Astrocyte of the spinal cord (primary cell): ENCODE measurements around the gene SHB.
A peak's percentile ranks its signal among the peaks of the same experiment; 100 is the strongest.

Experiments
- DNase-seq: peaks from one replicate; pipeline ENCODE4 v3.0.0; 2011; ENCODE audit warnings: low read depth, low spot score
- H3K4me3 ChIP-seq: 2 replicates; pipeline ENCODE4 v1.5.1; 2011; ENCODE audit warnings: low read depth, mild to moderate bottlenecking, low read length, moderate library complexity
- in situ Hi-C: cut with HindIII; loops from 2 replicates; pipeline ENCODE4 v1.10.0; 2017; ENCODE audit warnings: low sequenced_read_pairs
- TF ChIP-seq, protein P1 (sequence below): IDR thresholded peaks from 2 replicates; pipeline ENCODE4 v1.5.1; 2012; ENCODE audit warnings: low read depth, mild to moderate bottlenecking, low read length, inconsistent platforms

The SHB gene

GRCh38 chr9:37936376-37936775, 132.7 kb downstream of the SHB start:
- DNase-seq = no peak
- TF ChIP-seq, protein P1, sequence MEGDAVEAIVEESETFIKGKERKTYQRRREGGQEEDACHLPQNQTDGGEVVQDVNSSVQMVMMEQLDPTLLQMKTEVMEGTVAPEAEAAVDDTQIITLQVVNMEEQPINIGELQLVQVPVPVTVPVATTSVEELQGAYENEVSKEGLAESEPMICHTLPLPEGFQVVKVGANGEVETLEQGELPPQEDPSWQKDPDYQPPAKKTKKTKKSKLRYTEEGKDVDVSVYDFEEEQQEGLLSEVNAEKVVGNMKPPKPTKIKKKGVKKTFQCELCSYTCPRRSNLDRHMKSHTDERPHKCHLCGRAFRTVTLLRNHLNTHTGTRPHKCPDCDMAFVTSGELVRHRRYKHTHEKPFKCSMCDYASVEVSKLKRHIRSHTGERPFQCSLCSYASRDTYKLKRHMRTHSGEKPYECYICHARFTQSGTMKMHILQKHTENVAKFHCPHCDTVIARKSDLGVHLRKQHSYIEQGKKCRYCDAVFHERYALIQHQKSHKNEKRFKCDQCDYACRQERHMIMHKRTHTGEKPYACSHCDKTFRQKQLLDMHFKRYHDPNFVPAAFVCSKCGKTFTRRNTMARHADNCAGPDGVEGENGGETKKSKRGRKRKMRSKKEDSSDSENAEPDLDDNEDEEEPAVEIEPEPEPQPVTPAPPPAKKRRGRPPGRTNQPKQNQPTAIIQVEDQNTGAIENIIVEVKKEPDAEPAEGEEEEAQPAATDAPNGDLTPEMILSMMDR = no peak
- in situ Hi-C loops = no loop called here
- H3K4me3 ChIP-seq = no peak overlapping the region

DNA sequence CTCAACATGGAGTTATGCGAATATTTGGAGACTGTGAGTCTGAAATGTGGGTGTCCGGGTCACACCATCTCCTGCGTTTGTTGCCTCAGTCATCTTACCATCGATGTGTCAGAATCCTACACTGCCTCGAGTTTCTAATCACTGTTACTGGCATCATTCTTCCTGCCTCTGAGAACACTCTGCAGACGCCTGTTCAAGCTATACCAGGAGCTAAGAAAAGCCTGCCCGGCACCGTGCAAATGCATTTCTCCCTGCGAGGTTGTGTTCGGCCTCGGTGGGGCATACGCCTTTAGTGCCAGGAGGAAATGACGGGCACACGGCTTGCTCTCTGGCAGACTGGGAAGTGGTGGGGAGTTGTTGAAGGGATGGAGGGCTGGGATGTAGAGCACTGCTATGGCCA, 133.9 kb downstream of the SHB start:
- in situ Hi-C loops = no loop called here
- no peak for DNase-seq
- H3K4me3 ChIP-seq = no peak overlapping the region
- TF ChIP-seq, protein P1 = no peak

DNA sequence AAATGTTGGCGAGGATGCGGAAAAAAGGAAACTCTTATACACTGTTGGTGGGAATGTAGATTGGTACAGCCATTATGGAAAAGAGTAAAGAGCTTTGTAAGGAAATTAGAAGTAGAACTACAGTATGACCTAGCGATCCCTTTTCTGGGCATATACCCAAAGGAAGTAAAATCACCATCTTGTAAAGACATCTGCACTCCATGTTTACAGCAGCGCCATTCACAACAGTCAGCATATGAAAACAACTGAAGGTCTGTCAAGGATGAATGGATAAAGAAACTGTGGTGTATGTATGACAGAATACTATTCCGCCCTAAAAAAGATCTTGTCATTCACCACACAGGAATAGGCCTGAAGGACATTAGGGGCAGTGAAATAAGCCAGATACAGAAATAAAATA, 137.4 kb downstream of the SHB start:
- H3K4me3 ChIP-seq = no peak overlapping the region
- DNase-seq = peak; percentile 29
- in situ Hi-C loops = no loop called here
- TF ChIP-seq, protein P1 = no peak

GRCh38 chr9:37929441-37929895, 139.6 kb downstream of the SHB start:
- TF ChIP-seq, protein P1 = no peak
- H3K4me3 ChIP-seq = no peak overlapping the region
- peak; percentile 82 for DNase-seq
- in situ Hi-C loops = no loop called here

DNA sequence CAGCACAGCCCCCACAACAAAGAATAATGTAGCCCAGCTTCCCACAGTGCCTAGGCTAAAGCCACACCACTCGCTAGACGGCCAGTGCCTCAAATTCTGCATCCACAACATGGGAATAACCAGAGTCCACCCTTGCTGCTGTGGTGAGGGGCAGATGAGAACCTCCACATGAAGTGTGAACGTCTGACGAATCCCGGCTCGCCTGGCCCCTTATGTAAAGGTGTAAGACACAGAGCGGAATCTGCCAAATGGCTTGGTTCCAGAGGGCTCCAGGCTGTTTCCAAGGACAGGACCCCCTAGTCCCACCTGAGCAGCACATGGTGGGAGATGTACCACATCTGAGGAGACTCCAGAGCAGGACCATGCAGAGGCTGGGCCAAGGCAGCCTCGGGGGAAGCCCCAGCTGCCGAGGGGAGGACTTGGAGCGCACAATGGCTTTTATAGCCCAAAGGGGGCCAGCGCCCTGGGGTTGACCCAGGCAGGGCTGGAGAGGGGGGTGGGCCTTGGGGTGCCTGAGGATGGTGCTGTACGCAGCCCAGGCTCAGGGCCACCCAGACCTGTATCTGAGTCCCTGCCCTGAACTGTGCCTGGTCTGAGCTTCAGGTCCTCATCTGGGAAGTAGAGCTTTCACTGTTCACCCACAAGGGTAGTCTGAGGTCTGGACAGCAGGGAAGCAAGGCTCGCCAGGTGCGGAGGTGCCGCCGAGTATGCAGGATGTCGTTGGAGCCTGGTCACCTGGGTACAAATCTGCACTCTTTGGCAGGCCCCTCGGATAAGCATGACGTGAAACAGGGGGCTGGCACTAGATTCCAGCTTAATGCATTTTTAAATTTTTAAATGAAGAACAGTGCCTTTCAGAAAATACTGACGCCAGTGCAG, 140.2 kb downstream of the SHB start:
- in situ Hi-C loops = no loop called here
- DNase-seq = no peak
- H3K4me3 ChIP-seq = no peak overlapping the region
- TF ChIP-seq, protein P1 = no peak

DNA sequence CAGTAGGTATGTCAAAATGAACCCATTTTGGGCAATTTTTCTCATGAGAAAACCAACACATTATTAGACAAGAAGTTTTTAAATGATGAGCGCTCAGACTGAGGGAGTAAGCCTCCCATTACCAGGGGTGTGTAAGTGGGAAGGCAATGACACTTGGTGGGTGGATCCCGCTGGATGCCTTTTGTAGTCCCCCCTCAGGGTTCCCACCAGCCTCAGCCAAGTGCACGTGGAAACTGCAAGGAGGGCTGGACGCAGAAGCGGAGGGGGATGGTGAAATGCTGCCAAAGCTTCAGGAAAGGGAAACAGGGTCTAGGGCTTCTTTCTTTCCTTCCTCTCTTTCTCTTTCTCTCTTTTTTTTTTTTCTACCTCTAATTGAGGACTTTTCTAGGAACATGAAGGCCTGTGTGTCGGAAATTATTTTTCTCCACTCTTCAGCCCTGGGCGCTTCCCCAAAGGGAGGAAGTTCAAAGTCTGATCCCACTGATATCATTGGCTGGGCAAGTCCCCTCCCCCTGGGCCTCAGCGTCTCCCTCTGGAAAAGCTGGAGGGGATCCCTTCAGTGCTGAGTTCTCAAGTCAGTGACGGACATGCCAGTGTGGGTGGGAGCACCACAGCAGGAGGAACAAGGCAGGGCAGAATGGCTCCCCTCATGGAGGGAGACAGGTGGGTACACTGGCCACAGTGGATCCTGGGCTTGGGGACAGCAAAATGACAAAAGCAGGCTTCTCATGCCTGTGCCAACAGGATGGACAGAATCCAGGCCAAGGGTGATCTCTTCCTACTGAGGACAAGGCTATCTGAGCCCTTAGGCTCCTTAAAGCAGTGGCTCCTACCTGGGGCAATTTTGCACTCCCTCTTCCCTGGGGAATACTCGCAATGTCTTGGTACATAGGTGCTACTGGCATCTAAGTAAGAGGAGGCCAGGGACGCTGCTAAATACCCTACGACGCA, 141.2 kb downstream of the SHB start:
- TF ChIP-seq, protein P1 = no peak
- H3K4me3 ChIP-seq = no peak overlapping the region
- DNase-seq = no peak
- in situ Hi-C loops = no loop called here
